ENCODE data around the gene PACRG. TPM values are rescaled to one million over a fixed set of nuclear protein-coding genes. Genes with fewer than 3 reads are reported as not detected.

PACRG gene
- total RNA-seq, 1 donor from 2014 or later, result not detected

DNA sequence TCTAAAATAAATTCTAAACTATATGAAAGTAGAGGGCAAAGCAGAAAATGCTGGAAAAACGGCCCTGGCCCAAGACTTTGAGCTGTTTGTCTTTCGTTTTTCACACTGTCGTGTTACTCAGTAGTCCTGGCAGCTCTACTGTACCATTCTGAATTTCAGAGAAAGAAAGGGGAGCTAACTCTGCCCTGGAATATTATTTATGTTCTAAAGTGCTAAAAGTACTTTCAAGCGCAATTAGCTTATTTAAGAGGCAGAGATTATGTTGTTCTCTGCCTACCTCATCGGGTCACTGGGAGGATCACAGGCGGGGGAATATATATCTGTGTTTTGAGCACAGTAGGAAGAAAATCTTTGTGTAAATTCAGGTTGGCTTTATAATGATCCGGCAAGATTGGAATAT lies 534.3 kb downstream of the PACRG start:
- intact Hi-C loops (cut with micrococcal nuclease), result no loop called here

GRCh38 chr6:163263196-163263595 lies 535.4 kb downstream of the PACRG start:
- intact Hi-C loops (cut with micrococcal nuclease), result no loop called here

- intact Hi-C loops (cut with micrococcal nuclease), result no loop called here
These were observed 536.4 kb downstream of the PACRG start for GRCh38 chr6:163263998-163264661.

DNA sequence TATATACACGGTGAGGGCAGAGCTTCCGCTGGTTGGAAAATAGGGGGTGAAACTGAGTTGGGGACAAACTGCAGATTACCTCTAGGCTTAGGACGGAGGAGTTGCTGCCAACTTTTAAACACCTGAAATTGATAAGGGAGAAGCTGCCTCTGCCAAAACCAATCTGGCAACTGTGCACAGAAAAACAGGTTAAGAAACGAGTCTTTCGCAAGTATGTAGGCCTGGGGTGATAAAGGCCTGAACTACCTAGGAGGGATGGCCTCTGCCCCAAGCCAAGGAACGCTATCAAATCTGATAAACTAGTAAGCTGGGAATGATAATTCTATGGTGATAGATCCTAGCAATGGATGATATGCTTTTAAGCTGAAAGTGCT lies 536.9 kb downstream of the PACRG start:
- intact Hi-C loops (cut with micrococcal nuclease), result no loop called here

- intact Hi-C loops (cut with micrococcal nuclease), result no loop called here
These were observed 553.9 kb downstream of the PACRG start for GRCh38 chr6:163281634-163282033.

DNA sequence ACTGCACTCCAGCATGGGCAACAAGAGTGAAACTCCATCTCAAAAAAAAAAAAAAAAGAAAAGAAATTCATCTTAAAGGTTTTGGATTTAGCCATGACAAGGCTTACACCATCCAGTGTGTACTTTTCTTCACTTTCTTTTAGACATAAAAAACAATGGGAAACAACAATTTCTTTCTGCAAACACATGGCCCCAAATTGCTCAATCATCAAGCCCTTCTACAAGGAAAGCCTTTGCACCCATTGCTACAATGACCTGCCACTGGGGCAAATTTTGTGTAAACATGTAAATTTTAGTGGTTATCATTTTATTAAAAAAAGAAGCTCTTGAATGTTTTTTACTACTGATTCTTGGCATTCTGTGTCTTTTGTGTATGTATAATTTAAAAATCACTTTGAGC lies 554.9 kb downstream of the PACRG start:
- intact Hi-C loops (cut with micrococcal nuclease), result no loop called here

- intact Hi-C loops (cut with micrococcal nuclease), result no loop called here
These were observed 556.4 kb downstream of the PACRG start for GRCh38 chr6:163284151-163284550.

DNA sequence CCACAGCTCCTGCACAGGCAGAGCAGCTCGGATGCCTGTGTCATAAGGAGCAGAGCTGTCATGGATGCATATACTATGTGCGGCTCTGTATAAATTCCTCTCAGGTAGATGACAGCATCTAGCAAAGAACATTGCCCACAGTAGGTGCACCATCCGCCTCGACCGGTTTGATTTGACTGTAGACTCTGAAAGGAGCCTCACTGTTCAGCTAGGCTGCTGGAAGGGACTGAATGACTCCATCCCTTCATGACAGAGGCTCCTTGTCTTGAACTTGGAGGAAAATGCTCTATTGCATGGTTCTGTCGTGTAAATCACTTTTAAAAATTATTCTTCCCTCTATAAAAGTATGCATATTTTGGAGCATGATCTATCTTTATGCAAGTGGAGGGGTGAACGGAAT lies 557.9 kb downstream of the PACRG start:
- intact Hi-C loops (cut with micrococcal nuclease), result no loop called here

- intact Hi-C loops (cut with micrococcal nuclease), result no loop called here
These were observed 559.9 kb downstream of the PACRG start for GRCh38 chr6:163287626-163288025.

- intact Hi-C loops (cut with micrococcal nuclease), result no loop called here
These were observed 560.3 kb downstream of the PACRG start for GRCh38 chr6:163288066-163288465.

DNA sequence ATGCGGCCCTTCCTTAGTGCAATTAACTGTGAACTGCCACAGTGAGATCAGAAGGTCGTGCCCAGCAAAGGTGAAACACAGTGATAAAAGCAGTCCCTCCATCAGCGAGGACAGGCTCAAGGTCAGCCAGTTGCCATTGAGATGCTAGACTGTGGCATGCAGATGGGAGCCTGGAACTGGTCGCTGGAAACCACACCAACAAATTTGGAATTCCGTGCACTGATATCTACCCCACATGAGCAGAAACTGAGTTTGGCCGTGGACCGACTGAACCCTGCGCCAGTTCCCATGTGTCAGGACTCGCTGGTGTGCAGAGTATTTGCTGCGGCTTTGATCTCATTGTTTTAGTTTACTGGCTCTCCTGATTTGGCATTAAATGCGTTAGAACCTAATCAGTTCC lies 561.1 kb downstream of the PACRG start:
- intact Hi-C loops (cut with micrococcal nuclease), result no loop called here

- intact Hi-C loops (cut with micrococcal nuclease), result no loop called here
These were observed 561.7 kb downstream of the PACRG start for GRCh38 chr6:163289447-163289846.

DNA sequence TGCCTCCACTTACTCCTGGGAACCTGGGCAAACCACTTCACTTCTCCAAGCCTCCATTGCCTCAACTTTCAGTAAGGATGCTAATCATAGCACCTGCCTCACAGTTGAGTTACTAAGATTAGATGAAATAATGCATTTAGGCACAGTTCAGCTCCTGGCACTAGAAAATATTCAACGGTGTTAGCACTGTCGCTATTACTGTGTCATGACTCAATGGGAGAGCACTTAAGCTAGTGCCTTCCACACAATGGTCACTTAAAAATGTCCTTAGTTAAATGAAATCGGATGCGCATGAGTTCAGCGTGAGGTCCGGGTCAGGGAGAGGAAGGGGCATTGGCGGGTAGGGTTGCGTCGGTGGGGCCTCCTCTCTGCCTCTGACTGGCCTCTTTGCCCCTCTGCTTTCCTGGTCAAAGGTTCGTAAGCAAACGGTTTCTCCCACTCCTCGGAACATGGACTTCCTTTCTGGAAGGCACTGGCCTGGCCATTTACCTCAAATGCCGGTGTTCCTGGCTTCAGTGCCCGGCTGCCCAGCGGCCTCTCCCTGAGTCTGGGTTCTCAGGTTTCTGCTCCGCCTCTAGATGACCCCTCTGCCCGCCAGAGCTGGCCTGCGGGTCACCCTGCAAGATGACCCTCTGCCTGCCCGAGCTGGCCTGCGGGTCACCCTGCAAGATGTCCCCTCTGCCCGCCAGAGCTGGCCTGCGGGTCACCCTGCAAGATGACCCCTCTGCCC lies 562.9 kb downstream of the PACRG start:
- intact Hi-C loops (cut with micrococcal nuclease), result no loop called here

- intact Hi-C loops (cut with micrococcal nuclease), result no loop called here
These were observed 563.8 kb downstream of the PACRG start for GRCh38 chr6:163291622-163292021.

GRCh38 chr6:163293286-163293685 lies 565.5 kb downstream of the PACRG start:
- intact Hi-C loops (cut with micrococcal nuclease), result no loop called here

DNA sequence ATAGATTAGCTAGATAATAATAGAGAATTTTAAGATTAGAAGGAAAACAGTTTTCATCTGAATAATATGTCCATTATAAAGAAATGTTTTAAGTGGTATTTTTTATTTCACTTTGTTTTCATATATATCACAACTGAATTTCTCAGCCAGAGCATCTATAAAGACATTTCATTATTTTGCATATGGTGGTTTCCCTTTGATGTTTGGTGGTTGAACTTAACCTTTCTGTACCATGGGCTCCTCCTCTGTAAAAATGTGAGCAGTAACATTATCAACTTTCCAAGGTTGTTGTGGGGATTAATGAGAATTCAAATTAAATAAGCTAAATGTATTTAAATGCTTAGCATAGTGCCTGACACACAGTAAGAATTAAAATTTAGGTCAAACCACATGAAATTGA lies 567.0 kb downstream of the PACRG start:
- intact Hi-C loops (cut with micrococcal nuclease), result no loop called here

DNA sequence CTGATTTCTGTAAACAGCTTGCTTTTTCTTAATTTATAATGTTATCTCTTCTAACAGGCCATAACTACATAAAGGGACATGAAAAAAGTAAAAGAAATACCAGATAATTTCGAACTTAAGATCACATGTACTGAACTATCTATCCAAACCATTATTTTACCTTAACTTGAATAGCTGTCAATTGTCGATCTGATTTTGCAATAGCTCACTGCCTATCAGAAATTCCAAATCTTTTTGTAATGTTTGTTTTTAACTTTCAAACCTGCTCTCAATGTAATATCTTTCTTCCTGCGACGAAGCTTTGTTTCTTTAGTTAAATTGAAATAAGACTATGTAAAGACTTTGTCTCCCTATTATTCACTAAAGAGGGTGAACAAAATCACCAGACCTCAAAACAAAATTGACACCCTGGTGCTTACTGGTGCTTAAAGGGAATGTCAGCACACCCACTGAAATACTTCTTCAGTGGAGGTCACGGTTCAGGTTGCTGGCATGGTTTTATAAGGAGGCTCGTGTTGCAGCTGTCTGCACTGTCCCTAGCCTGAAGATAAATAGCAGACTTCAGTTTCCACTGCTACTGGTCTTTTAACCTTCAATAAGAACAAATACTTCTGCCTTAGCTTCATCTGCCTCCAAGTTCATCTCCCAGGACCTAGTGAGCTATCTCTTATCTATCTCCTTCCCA lies 569.2 kb downstream of the PACRG start:
- intact Hi-C loops (cut with micrococcal nuclease), result no loop called here

- intact Hi-C loops (cut with micrococcal nuclease), result no loop called here
These were observed 570.5 kb downstream of the PACRG start for GRCh38 chr6:163298079-163298830.

DNA sequence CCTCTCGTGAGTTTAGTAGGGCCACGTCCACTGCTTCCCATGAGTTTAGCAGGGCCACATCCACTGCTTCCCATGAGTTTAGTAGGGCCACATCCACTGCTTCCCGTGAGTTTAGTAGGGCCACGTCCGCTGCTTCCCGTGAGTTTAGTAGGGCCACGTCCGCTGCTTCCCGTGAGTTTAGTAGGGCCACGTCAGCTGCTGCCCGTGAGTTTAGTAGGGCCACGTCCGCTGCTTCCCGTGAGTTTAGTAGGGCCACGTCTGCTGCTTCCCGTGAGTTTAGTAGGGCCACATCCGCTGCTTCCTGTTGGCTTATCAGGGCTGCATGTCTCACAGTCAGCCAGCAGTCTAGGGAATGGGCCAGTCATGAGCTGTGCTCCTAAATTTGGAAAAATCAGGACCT lies 573.1 kb downstream of the PACRG start:
- intact Hi-C loops (cut with micrococcal nuclease), result no loop called here

DNA sequence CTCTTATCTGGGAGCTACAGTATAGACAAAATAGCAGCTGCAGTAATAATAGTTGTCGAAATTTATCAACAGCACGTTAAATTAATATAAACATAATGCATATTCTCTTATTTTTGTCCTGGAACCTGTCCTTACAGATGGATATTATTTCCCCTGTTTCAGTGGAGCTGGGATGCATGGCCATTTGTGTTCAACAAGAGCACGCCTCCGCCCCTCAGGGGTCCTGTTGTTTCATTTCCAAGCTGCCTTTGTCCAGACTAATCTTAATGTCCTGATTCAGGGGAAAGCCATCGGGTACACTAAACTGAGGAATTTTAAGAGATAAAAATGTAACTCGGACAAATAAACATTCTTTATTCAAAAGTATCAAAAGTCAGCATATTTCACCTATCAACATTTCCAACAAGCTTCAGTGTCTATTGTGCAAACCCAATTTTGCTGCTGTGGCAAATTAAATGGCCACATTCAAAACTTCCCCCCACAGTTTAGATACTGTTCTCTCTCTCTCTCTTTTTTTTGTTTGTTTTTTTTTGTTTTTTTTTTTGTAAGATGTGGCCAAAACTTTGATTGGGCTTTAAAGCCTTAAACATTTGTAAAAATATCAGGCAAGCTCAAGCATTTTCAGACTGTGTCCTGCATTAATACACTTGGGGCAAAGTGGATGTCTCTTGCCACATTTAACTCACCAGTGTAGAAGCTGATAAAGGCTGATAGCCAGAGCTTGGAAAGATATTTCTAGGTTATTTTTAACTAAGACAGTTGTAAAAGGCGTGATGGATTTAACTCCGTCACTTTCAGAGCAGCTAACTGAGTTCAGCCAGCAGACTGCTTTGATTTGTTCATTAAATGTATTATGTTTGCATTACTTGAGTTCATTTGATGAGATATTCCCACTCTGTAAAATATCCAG lies 574.2 kb downstream of the PACRG start:
- intact Hi-C loops (cut with micrococcal nuclease), result no loop called here

GRCh38 chr6:163302747-163303146 lies 575.0 kb downstream of the PACRG start:
- intact Hi-C loops (cut with micrococcal nuclease), result no loop called here
